Eye (tissue), 1 donor: ENCODE data around the gene ASPHD1.
"Not testable (repeated sequence)": the region's sequence is repeated elsewhere in the genome, so short reads cannot be mapped to it uniquely, and the experiment has no call there.

Experiments used
- DNase-seq: peaks from one replicate; pipeline ENCODE4 v3.0.0-alpha.2; 2015

The ASPHD1 gene

DNA sequence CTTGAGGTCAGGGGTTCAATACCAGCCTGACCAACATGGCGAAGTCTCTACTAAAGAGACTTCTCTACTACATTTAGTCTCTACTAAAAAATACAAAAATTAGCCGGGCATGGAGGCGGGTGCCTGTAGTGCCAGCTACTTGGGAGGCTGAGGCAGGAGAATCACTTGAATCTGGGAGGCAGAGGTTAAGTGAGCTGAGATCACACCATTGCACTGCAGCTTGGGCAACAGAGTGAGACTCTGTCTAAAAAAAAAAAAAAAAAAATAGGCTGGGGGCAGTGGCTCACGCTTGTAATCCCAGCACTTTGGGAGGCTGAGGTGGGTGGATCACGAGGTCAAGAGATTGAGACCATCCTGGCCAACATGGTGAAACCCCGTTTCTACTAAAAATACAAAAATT, 9.6 kb downstream of the ASPHD1 start:
- not testable (repeated sequence) for DNase-seq

DNA sequence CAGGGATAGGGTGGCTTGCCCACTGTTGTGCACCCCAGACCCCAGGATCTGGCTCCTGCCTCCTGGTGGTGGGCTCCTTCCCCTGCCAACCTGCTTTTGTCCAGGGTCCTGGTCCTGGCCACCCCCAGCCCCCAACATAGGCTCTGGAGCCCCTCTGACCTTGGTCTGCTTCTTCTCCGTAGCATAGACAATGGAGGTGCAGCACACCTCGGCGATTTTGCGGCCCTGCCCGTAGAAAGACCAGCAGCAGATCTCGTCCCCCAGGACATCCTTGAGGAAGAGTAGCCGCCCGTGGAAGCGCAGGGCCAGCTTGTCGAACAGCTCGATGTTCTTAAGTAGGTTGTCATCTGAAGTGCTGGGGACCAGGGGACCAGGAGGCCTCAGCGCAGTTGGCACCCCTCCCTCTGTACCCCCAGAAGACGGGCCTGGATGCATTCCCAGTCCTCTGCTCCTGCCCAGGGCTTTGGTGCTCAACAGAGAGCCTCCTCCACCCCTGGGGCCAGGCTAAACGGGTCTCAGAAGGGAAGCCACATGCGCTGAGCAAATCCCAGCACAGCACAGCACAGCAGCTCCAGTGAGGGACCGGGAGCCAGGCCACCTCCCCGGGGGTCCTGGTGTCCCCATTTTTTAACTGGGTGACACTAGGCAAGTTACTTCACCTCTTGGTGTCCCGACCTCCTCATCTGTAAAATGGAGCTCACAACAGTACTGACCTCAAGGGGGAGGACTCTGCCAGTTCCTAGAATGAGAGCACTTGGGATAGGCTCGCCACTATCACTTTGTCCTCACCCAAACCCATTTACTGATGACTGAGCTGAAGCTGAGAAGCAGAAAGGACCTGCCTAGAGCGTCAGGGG, 10.8 kb downstream of the ASPHD1 start:
- DNase-seq = no peak

GRCh38 chr16:29911676-29912010, 11.4 kb downstream of the ASPHD1 start:
- DNase-seq = no peak

DNA sequence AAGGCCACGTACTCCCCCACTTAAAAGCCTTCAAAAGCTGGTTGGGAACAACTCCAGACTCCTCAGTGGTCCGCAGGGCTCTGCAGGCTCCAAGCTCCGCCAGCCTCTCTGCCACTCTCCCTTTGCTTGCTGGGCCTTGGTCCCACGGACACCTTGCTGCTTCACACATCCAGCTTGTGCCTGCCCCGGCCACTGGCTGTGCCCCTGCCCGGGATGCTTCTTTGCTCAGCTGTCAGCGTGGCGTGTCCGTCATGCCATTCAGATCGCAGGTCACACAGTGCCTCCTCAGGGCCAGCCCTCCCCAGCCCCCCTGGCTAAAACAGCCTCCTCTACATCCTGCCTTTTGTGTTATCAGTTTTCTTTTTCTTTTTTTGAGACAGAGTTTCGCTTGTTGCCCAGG, 11.8 kb downstream of the ASPHD1 start:
- DNase-seq = no peak

GRCh38 chr16:29913514-29913913, 13.2 kb downstream of the ASPHD1 start:
- no peak for DNase-seq

- DNase-seq = no peak
Observed at GRCh38 chr16:29915590-29916247, 15.4 kb downstream of the ASPHD1 start.

GRCh38 chr16:29916979-29917378, 16.7 kb downstream of the ASPHD1 start:
- no peak for DNase-seq

DNA sequence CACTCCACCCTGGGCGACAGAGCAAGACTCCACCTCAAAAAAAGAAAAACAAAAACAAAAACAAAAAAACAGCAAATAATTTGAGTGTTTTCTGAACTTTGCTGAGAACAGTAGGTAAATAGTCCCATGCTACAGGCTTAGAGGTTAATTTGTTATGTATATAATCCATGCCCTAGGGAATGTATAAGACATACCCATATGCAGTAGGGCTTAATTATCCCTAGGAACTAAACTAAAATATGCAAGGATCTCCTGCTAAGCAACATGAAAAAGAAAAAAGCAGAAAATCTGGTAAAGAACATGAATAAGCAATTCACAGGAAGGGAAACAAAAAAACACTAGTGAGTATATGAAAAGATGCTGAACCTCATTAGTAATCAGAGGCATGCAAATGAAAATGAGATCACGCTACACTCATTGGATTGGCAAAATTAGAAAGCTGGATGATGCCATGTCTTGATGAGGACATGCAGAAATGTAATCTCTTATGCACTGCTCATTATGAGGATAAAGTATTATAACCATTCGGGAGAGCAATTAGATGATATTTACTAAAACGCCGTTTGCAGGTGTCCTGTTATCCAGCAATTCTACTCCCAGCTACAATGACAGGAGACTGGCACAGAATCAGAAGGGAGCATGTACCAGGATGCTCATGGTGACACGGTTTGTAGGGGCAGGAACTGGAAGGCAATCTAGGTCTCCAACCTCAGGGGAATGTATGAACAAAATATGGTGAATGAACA, 20.2 kb downstream of the ASPHD1 start:
- no peak for DNase-seq

DNA sequence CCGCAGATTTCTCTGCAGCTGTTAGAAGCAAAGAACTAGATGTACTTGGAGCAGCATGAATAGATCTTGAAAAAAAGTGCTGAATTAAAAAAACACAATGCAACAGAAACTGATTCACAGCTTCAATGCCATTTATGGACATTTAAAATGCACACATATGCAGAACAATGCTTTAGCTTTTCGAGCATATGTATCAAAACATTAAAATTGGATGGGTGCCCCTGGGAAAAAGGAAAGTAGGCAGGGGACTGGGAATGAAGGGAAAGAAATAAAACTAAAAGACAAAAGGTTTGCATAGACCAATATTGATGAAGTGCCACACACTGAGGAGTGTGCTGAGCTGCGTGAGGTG, 20.7 kb downstream of the ASPHD1 start:
- DNase-seq = no peak

- DNase-seq = no peak
Observed at GRCh38 chr16:29922326-29922725, 22.0 kb downstream of the ASPHD1 start.

- no peak for DNase-seq
Observed at GRCh38 chr16:29922986-29923501, 22.8 kb downstream of the ASPHD1 start.

DNA sequence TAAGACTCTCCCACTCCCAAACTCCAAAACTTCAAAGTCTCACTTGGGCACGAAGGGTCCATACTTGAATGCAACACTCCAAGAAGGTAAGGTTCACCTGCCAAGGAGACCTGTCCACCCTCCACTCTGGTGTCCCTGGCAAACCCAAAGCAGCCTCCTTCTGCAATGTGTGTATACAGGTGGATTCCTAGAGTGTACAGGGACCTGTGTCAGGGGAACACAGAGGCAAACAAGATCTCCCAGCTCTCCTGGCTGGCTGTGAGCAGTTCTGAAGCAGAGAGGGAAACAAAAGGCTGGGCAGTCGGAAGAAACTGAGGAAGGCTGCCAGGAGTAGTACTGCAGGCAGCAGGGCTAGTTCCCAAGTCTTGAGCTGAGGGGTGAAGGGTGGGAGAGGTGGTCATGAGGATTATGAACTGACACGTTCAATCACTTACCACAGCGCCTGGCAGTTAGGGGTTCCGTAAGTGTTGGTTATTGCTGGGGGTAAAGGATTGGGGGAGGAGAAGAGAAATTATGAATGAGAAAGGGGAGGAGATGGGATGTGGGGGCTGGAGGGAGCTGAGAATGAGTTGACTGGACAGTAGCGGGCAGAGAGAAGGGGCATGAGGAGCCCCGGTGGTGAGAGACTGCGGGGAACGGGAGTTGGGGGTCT, 24.9 kb downstream of the ASPHD1 start:
- DNase-seq = peak; percentile 33

GRCh38 chr16:29925781-29926710, 25.8 kb downstream of the ASPHD1 start, which contains the start of gene KCTD13:
KCTD13 (minus strand) TSS chr16:29926226; CDS start chr16:29926033, 193 bp downstream.
- peak; percentile 97 for DNase-seq

GRCh38 chr16:29926711-29927052, 26.4 kb downstream of the ASPHD1 start:
- no peak for DNase-seq

DNA sequence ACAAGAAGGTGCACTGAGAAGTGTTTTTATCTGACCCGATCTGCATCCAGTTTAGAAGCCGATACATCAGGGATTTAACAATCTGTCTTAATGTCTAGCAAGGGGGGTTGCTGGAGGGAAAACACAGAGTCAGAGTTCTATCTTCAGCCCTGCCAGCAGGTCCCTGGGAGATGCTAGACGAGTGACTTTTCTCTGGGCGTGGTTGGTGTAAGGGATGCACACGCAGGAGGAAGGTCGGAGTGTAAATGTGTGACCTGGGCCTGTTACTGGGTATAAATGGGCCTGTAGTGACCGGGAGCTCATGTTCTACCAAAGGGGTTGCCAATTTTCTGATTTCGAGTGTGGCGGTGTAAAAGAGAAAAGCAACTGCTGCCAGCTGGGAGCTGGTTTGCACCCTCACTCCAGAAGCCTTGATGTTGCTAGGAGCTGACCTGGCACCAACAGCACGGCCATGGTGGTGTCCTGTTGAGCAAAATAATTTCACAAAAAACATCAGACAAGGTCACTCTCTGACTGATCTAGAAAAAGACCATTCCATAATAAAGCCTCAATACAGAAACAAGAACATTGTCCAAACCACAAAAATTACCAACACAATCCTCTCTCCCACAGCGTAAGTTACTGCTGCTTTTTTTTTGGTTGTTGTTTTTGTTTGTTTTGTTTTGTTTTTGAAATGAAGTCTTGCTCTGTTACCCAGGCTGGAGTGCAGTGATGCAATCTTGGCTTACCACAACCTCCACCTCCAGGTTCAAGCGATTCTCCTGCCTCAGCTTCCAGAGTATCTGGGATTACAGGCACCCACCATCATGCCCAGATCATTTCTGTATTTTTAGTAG, 27.0 kb downstream of the ASPHD1 start:
- no peak for DNase-seq

GRCh38 chr16:29931750-29932149, 31.5 kb downstream of the ASPHD1 start:
- not testable (repeated sequence) for DNase-seq

DNA sequence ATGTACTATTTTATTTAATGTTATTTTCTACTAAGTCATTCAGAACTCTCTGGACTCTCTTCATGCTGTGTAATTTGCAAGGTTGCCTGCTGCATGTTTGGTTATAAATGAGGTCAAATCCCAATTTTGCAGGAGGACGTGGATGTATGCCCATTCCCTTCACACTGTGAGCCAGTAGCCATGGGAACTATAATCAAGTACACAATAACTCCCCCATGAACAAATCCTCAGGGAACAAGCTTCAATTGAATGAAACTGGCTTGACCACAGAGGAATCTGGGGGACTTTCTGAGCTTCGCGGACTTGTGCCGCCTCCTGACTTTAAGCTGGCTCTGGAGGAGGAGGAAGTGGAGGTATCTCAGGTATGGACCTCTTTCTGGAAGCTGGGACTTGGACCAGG, 40.4 kb downstream of the ASPHD1 start:
- DNase-seq = no peak

DNA sequence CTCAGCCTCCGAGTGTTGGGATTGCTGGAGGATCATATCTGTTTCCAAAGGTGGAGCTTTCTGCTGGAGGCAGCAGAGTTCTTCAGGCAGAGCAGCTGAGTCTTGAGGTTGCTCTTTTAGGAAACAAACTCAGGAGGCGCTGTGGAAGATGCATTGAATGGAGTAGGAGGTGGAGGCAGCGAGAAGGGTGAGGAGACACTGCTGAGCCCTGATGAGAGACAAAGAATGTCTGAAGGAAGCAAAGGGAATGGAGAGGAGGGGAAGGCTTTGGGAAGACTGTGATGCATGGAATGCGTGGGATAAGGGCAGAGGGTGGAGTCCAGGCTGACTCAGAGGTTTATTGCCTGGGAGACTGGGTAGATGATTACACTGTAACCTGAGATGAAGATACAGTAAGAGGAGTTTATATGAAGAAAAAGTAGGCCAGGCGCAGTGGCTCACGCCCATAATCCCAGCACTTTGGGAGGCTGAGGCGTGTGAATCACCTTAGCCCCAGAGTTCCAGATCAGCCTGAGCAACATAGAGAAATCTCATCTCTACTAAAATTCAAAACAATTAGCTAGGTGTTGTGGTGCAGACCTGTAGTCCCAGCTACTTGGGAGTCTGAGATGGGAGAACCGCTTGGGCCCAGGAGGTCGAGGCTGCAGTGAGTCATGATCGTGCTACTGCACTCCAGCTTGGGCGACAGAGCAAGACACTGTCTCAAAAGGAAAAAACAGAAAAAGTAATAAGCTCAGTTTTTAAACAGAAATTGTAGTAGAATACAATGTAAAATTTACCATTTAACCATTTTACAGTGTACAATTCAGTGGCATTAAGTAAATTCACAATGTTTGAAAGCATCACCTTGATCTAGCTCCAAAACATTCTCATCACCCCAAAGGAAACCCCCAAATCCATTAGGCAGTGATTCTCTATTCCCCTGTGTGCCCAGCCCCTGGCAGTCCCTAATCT, 43.8 kb downstream of the ASPHD1 start:
- peak; percentile 56 for DNase-seq

GRCh38 chr16:29947897-29948296, 47.6 kb downstream of the ASPHD1 start:
- DNase-seq = no peak
